NCI-H2107 (cell line): ENCODE data around the gene ARMH4.

Experiments used
- DNase-seq: peaks from one replicate; lab custom pipeline; 2025; lab: John Stamatoyannopoulos, UW

ARMH4 gene

GRCh38 chr14:58152014-58152857 lies at the start of gene ARMH4:
TSS of gene ARMH4 (minus strand) at chr14:58152213. CDS start at chr14:58139358, 12,855 bp downstream.
- DNase-seq, result peak; percentile 74

GRCh38 chr14:58200846-58201245 lies 48.8 kb upstream of the ARMH4 start:
- DNase-seq, result no peak

- no peak for DNase-seq
Observed at GRCh38 chr14:58200480-58200841, 48.4 kb upstream of the ARMH4 start.

- peak; percentile 84 for DNase-seq
Observed at GRCh38 chr14:58199726-58200479, 47.9 kb upstream of the ARMH4 start, which contains the start of gene ACTR10. TSS of gene ACTR10 (plus strand) at chr14:58200149. CDS start at chr14:58200218, 69 bp downstream.

- DNase-seq, result no peak
Observed at GRCh38 chr14:58198086-58198485, 46.1 kb upstream of the ARMH4 start.

- DNase-seq, result no peak
Observed at GRCh38 chr14:58196198-58196597, 44.2 kb upstream of the ARMH4 start.

- DNase-seq, result no peak
Observed at GRCh38 chr14:58193542-58193941, 41.5 kb upstream of the ARMH4 start.

GRCh38 chr14:58191763-58192601 lies 40.0 kb upstream of the ARMH4 start:
- no peak for DNase-seq

GRCh38 chr14:58189176-58189575 lies 37.2 kb upstream of the ARMH4 start:
- no peak for DNase-seq

GRCh38 chr14:58177125-58177524 lies 25.1 kb upstream of the ARMH4 start:
- no peak for DNase-seq

- DNase-seq, result peak; percentile 86
Observed at GRCh38 chr14:58171090-58171489, 19.1 kb upstream of the ARMH4 start.

GRCh38 chr14:58167891-58168290 lies 15.9 kb upstream of the ARMH4 start:
- DNase-seq, result no peak

GRCh38 chr14:58167057-58167456 lies 15.0 kb upstream of the ARMH4 start:
- DNase-seq, result no peak

GRCh38 chr14:58166005-58166983 lies 14.3 kb upstream of the ARMH4 start:
- peak; percentile 48 for DNase-seq

- DNase-seq, result no peak
Observed at GRCh38 chr14:58160561-58160960, 8.5 kb upstream of the ARMH4 start.

GRCh38 chr14:58151133-58152013 lies 640 bp downstream of the ARMH4 start:
- peak; percentile 24 for DNase-seq

- DNase-seq, result no peak
Observed at GRCh38 chr14:58150243-58150805, 1.7 kb downstream of the ARMH4 start.

GRCh38 chr14:58149196-58149595 lies 2.8 kb downstream of the ARMH4 start:
- DNase-seq, result no peak

GRCh38 chr14:58146399-58146798 lies 5.6 kb downstream of the ARMH4 start:
- no peak for DNase-seq

- no peak for DNase-seq
Observed at GRCh38 chr14:58145936-58146335, 6.1 kb downstream of the ARMH4 start.
